ENCODE data around the gene C6orf62.
"Not testable (repeated sequence)": the region's sequence is repeated elsewhere in the genome, so short reads cannot be mapped to it uniquely, and the experiment has no call there.

Gene C6orf62

DNA sequence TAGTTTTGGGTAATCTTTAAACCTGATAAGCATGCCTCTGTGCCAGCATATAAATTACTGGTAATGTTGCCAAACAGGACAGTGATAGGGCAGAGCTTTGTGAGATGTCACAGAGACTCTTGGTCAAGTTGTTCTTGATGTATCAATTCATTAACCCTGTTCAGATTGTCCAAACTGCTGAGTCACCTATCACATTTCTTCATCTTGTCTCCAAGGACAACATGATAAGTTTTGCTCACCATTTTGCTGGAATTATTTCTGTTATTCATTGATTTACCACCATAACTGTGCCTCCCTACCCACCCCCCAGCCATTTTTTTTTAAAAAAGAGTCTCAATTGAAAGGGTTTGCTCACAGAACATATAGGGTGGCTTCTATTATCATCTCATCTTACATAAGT lies 36.3 kb upstream of the C6orf62 start:
- Histone ChIP-seq H3K4me1 (ENCODE audit: control insufficient read depth in 1 of 2, insufficient read depth in 1 of 2, low read depth in 1 of 2, low read length in 1 of 2) (peaks cover 0 to 4% of the 10 kb centered on the region in 2 experiments), H3K27me3 (no peaks in the 10 kb centered on the region), H3K4me3 (ENCODE audit: low read depth in 1 of 2, low read length in 1 of 2) (no peak overlapping the region), H3K9me3 (no peaks in the 10 kb centered on the region), H3K27ac (no peak overlapping the region), H3K36me3 (no peaks in the 10 kb centered on the region)
- TF ChIP-seq, protein P1, sequence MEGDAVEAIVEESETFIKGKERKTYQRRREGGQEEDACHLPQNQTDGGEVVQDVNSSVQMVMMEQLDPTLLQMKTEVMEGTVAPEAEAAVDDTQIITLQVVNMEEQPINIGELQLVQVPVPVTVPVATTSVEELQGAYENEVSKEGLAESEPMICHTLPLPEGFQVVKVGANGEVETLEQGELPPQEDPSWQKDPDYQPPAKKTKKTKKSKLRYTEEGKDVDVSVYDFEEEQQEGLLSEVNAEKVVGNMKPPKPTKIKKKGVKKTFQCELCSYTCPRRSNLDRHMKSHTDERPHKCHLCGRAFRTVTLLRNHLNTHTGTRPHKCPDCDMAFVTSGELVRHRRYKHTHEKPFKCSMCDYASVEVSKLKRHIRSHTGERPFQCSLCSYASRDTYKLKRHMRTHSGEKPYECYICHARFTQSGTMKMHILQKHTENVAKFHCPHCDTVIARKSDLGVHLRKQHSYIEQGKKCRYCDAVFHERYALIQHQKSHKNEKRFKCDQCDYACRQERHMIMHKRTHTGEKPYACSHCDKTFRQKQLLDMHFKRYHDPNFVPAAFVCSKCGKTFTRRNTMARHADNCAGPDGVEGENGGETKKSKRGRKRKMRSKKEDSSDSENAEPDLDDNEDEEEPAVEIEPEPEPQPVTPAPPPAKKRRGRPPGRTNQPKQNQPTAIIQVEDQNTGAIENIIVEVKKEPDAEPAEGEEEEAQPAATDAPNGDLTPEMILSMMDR (IDR thresholded peaks at IDR 0.05), result no peak

DNA sequence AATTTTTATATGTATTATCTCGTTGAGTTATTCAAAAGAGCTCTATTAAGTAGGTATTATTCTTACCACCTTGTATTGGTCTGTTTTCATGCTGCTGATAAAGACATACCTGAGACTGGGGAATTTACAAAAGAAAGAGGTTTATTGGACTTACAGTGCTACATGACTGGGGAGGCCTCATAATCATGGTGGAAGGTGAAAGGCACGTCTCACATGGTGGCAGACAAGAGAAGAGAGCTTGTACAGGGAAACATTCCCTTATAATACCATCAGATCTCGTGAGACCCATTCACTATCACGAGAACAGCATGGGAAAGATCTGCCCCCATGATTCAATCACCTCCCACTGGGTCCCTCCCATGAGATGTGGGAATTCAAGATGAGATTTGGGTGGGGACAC lies 35.4 kb upstream of the C6orf62 start:
- H3K4me1 ChIP-seq (ENCODE audit: control insufficient read depth in 1 of 2, insufficient read depth in 1 of 2, low read depth in 1 of 2, low read length in 1 of 2), result peaks cover 4 to 12% of the 10 kb centered on the region in 2 experiments
- H3K4me3 ChIP-seq (ENCODE audit: low read depth in 1 of 2, low read length in 1 of 2); H3K27ac ChIP-seq; H3K36me3 ChIP-seq; H3K27me3 ChIP-seq; H3K9me3 ChIP-seq: not testable (repeated sequence)

DNA sequence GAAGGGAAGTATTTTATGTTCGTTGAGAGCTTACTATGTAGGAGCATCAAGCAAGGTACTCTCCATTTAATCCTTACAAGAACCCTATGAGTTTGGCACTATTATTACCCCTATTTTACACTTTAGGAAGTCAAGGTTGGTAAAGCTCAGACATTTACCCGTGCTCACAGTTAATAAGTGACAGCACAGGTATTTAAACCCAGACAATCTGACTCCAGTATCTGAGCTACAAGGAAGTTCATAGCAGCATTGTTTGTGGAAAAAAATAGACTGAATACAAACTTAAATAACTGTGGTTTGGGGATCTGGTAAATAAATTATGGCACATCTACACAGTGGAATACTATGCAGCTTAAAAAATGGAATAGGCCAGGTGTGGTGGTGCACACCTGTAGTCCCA lies 34.6 kb upstream of the C6orf62 start:
- H3K4me3 ChIP-seq (ENCODE audit: low read depth in 1 of 2, low read length in 1 of 2), result no peak overlapping the region
- H3K4me1 ChIP-seq (ENCODE audit: control insufficient read depth in 1 of 2, insufficient read depth in 1 of 2, low read depth in 1 of 2, low read length in 1 of 2), result peaks cover 11 to 18% of the 10 kb centered on the region in 2 experiments
- TF ChIP-seq, protein P1 (IDR thresholded peaks at IDR 0.05), result no peak
- no peak overlapping the region for H3K27ac ChIP-seq
- no peaks in the 10 kb centered on the region for H3K9me3 ChIP-seq
- no peaks in the 10 kb centered on the region for H3K36me3 ChIP-seq
- H3K27me3 ChIP-seq, result no peaks in the 10 kb centered on the region

DNA sequence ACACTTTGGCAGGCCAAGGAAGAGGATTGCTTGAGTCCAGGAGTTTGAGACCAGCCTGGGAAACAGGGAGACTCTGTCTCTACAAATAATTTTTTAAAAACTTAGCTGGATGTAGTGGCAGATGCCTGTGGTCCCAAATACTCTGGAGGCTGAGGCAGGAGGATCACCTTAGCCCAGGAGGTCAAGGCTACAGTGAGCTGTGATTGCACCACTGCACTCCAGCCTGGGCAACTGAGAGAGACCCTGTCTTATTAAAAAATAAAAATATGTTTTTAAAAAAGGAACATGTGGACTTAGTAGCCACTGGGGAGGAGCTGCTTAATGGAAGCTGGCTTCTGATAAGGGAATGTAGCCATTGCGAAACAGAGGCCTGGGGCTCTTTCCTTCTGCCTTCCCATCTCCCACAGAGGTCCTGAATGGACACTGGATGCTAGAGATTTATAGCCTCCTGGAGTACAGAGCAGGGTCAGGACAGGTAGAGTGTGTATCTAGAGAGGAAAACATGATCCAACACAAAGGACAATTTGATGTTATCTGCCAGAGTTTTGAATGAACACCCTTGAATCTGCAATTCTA lies 34.1 kb upstream of the C6orf62 start:
- TF ChIP-seq, protein P1 (IDR thresholded peaks at IDR 0.05), result no peak
- Histone ChIP-seq H3K27me3 (no peaks in the 10 kb centered on the region), H3K4me1 (ENCODE audit: control insufficient read depth in 1 of 2, insufficient read depth in 1 of 2, low read depth in 1 of 2, low read length in 1 of 2) (peaks cover 11 to 18% of the 10 kb centered on the region in 2 experiments), H3K27ac (no peak overlapping the region), H3K4me3 (ENCODE audit: low read depth in 1 of 2, low read length in 1 of 2) (no peak overlapping the region), H3K9me3 (no peaks in the 10 kb centered on the region), H3K36me3 (no peaks in the 10 kb centered on the region)

DNA sequence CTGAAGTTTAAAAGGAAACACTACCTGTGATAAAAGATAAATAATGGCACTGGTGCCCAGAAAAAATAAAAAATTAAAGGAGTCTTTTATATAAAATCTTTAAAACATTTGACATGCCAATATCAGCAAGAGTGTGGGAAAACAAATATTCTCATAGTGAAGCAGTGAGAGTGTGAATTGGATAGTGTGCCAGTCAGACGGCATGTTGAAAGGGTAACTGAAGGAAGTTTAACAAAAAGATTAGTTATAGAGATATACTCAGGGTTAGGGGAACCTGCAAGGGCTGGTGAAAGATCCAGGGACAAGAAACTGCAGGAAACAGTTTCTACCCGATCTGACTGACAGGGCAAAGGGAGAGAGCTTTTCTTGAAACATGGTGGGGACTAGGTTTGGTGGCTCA lies 33.5 kb upstream of the C6orf62 start:
- no peak overlapping the region for H3K4me3 ChIP-seq (ENCODE audit: low read depth in 1 of 2, low read length in 1 of 2)
- peaks cover 11 to 18% of the 10 kb centered on the region in 2 experiments for H3K4me1 ChIP-seq (ENCODE audit: control insufficient read depth in 1 of 2, insufficient read depth in 1 of 2, low read depth in 1 of 2, low read length in 1 of 2)
- H3K27me3 ChIP-seq, result no peaks in the 10 kb centered on the region
- no peak overlapping the region for H3K27ac ChIP-seq
- H3K36me3 ChIP-seq, result no peaks in the 10 kb centered on the region
- TF ChIP-seq, protein P1 (IDR thresholded peaks at IDR 0.05), result no peak
- H3K9me3 ChIP-seq, result no peaks in the 10 kb centered on the region

DNA sequence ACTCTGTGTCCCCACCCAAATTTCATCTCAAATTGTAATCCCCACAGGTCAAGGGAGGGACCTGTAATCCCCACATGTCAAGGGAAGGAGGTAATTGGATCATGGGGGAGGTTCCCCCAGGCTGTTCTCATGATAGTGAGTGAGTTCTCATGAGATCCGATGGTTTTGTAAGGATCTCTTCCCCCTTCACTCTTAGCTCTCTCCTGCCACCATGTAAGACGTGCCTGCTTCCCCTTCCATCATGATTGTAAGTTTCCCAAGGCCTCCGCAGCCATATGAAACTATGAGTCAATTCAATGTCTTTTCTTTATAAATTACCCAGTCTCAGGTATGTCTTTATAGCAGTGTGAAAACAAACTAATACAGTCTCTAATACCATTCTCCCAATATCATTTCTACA lies 31.9 kb upstream of the C6orf62 start:
- H3K27me3 ChIP-seq; H3K9me3 ChIP-seq; H3K36me3 ChIP-seq; H3K27ac ChIP-seq; H3K4me3 ChIP-seq (ENCODE audit: low read depth in 1 of 2, low read length in 1 of 2): not testable (repeated sequence)
- H3K4me1 ChIP-seq (ENCODE audit: control insufficient read depth in 1 of 2, insufficient read depth in 1 of 2, low read depth in 1 of 2, low read length in 1 of 2), result peaks cover 11 to 13% of the 10 kb centered on the region in 2 experiments

DNA sequence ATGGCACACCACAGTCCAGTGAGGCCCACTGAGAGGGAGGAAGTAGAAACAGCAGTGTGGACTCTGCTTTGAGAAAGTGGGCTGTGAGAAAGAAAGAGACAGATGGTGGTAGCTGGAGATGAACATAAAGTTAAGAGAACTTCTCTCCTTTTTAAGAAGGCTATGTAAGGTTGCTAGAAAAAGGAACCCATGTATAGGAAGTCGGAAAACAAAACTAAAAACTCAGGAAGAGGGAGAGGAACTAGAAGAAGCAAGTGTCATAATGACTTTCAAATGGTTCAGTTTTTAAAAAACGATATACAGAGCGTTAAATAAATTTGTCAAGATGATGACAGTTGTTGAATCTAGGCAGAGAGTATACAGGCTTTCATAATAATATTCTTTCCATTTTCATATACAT lies 30.3 kb upstream of the C6orf62 start:
- H3K27me3 ChIP-seq, result no peaks in the 10 kb centered on the region
- H3K9me3 ChIP-seq, result no peaks in the 10 kb centered on the region
- H3K4me1 ChIP-seq (ENCODE audit: control insufficient read depth in 1 of 2, insufficient read depth in 1 of 2, low read depth in 1 of 2, low read length in 1 of 2), result peaks cover 11 to 13% of the 10 kb centered on the region in 2 experiments
- H3K27ac ChIP-seq, result peak overlapping the region; percentile 88
- no peak overlapping the region for H3K4me3 ChIP-seq (ENCODE audit: low read depth in 1 of 2, low read length in 1 of 2)
- H3K36me3 ChIP-seq, result no peaks in the 10 kb centered on the region
- TF ChIP-seq, protein P1 (IDR thresholded peaks at IDR 0.05), result no peak
